ENCODE measurements around the gene CCDC171.

CCDC171 gene

GRCh38 chr9:16000811-16001210, 448.0 kb downstream of the CCDC171 start:
- DNase-seq (ENCODE audit: low read depth in 2 of 2), result no peak

GRCh38 chr9:16001856-16002255, 449.0 kb downstream of the CCDC171 start:
- no peak for DNase-seq (ENCODE audit: low read depth in 2 of 2)

GRCh38 chr9:16002816-16003215, 450.0 kb downstream of the CCDC171 start:
- DNase-seq (ENCODE audit: low read depth in 2 of 2), result no peak

- no peak for DNase-seq (ENCODE audit: low read depth in 2 of 2)
Observed at GRCh38 chr9:16003785-16004184, 450.9 kb downstream of the CCDC171 start.

- no peak for DNase-seq (ENCODE audit: low read depth in 2 of 2)
Observed at GRCh38 chr9:16004613-16005012, 451.8 kb downstream of the CCDC171 start.

- no peak for DNase-seq (ENCODE audit: low read depth in 2 of 2)
Observed at GRCh38 chr9:16010221-16010620, 457.4 kb downstream of the CCDC171 start.

GRCh38 chr9:16012621-16013020, 459.8 kb downstream of the CCDC171 start:
- no peak for DNase-seq (ENCODE audit: low read depth in 2 of 2)

- DNase-seq (ENCODE audit: low read depth in 2 of 2), result no peak
Observed at GRCh38 chr9:16013366-16013765, 460.5 kb downstream of the CCDC171 start.

GRCh38 chr9:16013826-16014225, 461.0 kb downstream of the CCDC171 start:
- no peak for DNase-seq (ENCODE audit: low read depth in 2 of 2)

- DNase-seq (ENCODE audit: low read depth in 2 of 2), result no peak
Observed at GRCh38 chr9:16022228-16022627, 469.4 kb downstream of the CCDC171 start.

GRCh38 chr9:16023446-16023845, 470.6 kb downstream of the CCDC171 start:
- DNase-seq (ENCODE audit: low read depth in 2 of 2), result no peak
